Measurements from ENCODE around the gene IGF1.
"Not testable (repeated sequence)": the region's sequence is repeated elsewhere in the genome, so short reads cannot be mapped to it uniquely, and the experiment has no call there.

Gene IGF1

DNA sequence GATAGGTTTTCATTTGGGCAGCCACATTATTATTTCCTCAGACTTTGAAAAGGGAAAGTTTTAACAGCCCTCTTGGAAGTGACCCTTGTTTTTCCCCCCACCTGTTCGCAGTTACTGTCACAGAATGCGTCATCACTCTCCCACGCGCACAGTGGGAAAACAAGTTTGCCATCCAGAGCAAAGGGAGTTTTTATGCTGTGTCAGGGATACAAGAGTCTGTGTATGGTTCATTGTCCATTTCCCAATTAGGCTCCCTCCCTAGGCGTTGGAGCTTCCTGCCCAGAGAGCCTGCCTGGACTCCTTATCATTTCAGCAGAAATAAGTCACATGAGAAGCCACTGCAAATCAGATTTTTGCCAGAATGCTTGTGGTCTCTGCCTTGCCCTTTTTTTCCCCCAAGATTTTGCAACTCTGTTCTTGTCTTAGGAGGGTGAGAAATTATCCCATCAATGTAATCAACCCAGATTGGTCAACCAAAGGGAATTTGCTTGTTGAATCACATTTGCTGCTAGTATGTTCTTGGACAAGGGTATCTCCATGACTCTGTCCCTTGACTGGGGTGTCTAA, 104.1 kb downstream of the IGF1 start:
- DNase-seq = no peak

DNA sequence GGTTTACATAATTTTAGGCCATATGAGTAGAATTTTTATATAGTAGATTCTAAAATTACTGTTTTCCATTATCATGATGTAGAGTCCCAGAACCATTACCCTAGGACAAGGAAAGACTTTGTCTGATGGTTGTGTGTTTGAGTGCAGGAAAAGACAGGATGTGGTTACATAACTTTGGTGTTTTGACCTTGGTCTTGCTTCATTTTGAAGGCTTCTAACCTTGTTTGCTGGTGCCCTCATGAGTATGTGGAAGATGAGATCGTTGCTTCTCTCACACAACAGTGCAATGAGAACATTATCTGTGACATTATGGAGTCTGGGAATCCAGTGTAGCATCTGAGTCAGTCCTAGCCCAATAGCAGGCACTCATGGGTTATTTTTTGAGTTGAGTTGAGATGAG, 106.2 kb downstream of the IGF1 start:
- no peak for DNase-seq

DNA sequence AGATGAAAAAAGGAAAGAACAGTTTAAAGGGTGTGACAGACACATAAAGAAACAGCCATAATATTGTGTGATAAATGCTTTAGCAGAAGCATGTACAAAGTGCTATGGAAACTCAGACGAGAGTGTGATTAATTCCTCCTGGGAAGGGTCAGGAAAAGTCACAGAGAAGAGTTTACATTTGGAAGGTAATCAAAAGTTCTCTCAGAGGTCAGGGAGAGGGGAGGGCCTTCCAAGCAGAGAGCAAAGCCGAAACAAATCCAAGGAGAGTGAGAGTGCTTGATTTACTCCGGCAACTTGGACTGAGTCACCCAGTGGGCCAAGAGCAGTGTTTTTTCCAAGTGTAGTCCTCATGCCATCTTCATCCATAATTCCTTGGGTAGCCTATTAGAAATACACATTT, 108.3 kb downstream of the IGF1 start:
- no peak for DNase-seq

DNA sequence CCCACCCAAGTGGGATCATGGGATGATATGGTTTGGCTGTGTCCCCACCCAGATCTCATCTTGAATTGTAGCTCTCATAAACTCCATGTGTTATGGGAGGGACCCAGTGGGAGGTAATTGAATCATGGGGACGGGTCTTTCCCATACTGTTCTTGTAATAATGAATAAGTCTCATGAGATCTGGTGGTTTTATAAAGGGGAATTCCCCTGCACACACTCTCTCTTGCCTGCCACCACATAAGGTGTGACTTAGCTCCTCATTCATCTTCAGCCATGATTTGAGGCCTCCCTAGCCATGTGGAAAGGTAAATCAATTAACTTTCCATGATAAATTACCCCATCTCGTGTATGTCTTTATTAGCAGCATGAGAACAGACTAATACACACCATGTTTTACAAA, 109.2 kb downstream of the IGF1 start:
- DNase-seq = no peak

DNA sequence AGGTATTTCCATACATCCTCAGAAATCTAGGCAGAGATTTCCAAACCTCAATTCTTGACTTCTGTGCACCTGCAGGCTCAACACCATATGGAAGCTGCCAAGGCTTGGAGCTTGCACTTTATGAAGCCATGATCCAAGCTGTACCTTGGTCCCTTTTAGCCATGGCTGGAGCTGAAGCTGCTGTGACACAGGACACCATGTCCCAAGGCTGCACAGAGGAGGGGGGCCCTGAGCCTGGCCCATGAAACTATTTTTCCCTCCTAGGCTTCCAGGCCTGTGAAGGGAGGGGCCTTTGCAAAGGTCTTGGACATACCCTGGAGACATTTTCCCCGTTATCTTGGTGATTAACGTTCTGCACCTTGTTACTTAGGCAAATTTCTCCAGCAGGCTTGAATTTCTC, 110.5 kb downstream of the IGF1 start:
- no peak for DNase-seq

DNA sequence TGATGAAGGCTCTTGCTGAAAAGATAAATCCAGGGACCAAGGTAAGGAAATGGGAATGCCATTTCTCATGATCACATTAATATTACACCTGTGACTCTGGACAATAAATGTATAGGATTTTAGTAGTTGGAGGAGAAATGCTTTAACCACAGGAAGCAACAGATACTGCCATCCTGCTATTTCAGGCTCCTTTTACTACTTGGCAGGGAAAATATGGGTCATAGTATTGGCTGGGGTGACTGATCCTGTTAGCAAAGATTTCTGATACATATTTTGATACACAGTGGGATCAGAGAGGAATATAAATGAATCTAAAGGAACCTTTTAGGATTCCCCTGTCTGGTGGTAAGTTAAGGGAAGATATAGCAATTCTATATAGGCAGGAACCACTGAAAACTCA, 115.0 kb downstream of the IGF1 start:
- no peak for DNase-seq

DNA sequence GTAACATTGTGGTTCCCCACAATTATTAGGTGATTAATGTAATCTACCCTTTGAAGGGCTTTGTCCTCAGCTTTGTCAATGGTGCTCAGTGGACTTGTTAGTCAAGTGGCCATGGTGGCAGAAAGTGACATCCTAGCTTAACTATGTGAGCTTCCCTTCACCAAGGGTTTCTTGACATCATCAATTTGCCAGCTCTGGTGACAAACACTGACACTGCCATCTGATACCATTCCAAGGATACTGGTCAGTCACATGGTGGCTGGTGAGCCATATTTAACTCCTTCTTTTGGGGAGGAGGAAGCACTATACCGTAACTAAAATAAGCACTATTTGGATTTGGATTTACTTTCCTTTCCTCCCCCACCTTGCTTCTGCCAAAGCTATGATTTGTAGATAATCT, 115.7 kb downstream of the IGF1 start:
- DNase-seq = no peak

DNA sequence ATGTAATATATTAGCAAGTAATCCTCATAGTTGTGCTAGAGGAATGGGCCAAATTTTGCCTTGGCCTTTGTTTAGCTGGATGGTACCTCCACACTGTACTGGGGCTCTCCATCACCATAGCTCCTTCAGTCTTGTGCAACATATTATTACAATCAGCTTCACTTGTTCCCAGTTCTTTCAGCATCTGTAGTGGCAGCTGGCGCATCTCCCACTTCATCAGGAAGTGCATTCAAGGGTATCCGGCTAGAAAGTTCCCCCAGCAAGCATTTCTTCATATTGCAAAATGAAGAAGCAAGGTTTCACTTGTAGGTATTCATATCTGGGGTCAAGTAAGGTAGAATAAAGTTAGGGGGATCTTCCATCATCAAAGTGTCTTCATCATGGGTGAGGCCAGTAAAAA, 123.7 kb downstream of the IGF1 start:
- no peak for DNase-seq

DNA sequence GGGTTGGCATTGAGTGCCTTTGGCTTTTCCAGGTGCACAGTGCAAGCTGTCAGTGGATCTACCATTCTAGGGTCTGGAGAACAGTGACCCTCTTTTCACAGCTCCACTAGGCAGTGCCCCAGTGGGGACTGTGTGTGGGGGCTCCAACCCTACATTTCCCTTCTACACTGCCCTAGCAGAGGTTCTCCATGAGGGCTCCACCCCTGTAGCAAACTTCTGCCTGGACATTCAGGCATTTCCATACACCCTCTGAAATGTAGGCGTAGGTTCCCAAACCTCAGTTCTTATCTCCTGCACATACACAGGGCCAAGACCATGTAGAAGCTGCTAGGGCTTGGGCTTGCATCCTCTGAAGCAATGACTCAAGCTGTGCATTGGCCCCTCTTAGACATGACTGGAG, 126.1 kb downstream of the IGF1 start:
- DNase-seq = not testable (repeated sequence)

DNA sequence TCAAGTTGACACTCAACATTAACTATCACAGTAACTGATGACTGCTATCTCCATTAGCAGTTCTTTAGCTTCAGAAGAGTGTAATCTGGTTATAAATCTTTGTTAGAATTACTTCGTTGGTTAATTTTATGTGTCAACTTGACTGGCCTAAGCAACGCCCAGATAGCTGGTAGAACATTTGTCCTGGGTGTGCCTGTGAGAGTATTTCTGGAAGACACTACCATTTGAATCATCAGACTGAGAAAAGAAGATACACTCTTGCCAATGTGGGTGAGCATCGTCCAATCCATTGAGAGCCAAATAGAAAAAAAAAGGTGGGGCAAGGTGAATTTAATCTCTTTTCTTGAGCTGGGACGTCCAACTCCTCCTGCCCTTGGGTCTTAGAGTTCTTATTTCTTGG, 129.0 kb downstream of the IGF1 start:
- DNase-seq = no peak

DNA sequence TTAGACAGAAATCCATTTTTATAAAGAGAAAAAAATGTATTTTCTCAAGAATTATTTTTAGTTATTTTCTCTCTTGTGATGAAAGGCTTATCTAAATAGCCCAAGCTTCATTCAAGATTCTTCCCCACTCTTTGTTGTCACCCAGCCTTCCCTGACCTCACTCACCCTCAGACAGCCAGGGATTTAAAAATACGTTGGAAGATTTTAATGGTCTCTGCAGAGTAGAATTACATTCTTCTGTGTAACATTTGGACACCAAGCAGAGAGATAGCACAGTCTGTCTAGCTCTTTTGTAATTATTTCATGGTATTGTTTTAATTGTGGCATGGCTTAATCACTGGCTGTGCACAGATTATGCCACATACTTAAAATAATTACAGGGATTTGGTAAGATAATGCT, 130.3 kb downstream of the IGF1 start:
- DNase-seq = no peak

DNA sequence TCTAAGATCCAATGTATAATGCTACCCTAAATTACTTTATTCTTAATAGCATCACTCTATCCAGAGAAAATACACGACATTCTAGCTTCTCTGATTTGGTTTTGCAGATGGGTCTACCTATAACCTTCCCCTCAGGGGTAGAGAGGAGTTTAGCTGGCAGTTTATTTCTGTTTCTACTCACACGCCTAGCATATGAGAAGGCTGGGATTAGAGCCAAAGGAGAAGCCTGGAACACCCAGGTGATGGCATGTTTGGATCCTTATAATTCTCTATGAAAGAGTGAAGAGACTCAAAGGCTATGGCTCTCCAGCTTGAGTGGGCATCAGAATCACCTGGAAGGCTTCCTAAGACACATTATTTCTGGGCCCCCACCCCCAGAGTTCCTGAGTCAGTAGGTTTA, 131.3 kb downstream of the IGF1 start:
- DNase-seq = no peak

DNA sequence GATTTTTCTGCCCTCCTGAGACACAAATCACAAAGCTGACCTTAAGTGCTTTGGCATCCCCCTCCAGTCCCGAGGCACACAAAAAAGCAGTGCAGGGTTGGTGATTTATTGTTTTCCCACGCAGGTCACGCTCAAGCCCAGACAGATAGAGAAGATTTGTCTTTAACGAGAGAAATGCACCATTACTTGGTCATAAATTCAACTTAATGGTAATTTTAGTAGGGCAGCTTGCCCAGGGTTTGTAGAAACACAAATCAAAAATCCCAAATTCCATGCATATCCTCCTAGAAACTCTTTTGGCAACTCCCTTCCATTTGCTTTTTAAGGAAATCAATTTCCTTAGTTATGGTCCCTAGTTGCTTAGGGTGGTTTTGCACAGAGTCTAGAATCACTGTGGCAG, 132.6 kb downstream of the IGF1 start:
- DNase-seq = no peak

All from GOT3 (cell line).